IgD-negative memory B cell (primary cell): ENCODE results near the gene CHRND. TPM values are rescaled to one million over a fixed set of nuclear protein-coding genes. Genes with fewer than 3 reads are reported as not detected.

Experiments used
- H3K27ac Mint-ChIP-seq, 3 donors: one replicate each; pipeline ENCODE4 v1.8.0; 2020 to 2022; ENCODE audit warnings: mild to moderate bottlenecking in 3 of 3, mixed read lengths in 3 of 3, moderate library complexity in 1 of 3
- H3K27me3 Mint-ChIP-seq: one replicate; pipeline ENCODE4 v1.8.0; 2021; ENCODE audit warnings: mixed read lengths
- H3K36me3 Mint-ChIP-seq: one replicate; pipeline ENCODE4 v1.8.0; 2020; ENCODE audit warnings: mild to moderate bottlenecking, mixed read lengths
- H3K4me1 Mint-ChIP-seq, 3 donors: one replicate each; pipeline ENCODE4 v1.8.0; 2020 to 2022; ENCODE audit warnings: mixed read lengths in 3 of 3, mild to moderate bottlenecking in 1 of 3
- H3K4me3 Mint-ChIP-seq, 4 donors: one replicate each; pipeline ENCODE4 v1.8.0; 2020 to 2022; ENCODE audit warnings: mild to moderate bottlenecking in 4 of 4, mixed read lengths in 4 of 4, moderate library complexity in 3 of 4
- H3K9me3 Mint-ChIP-seq, 3 donors: one replicate each; pipeline ENCODE4 v1.8.0; 2020 to 2021; ENCODE audit warnings: mixed read lengths in 3 of 3, mild to moderate bottlenecking in 1 of 3
- polyA plus RNA-seq: library from polyadenylated mRNA; unstranded; fragments of 300-500 nt; fragmentation: Illumina TruSeq; gene quantifications from one replicate; pipeline ENCODE4 v1.2.3, GENCODE V29; 2021

The CHRND gene
- polyA plus RNA-seq, 1 donor from 2014 or later: not detected

DNA sequence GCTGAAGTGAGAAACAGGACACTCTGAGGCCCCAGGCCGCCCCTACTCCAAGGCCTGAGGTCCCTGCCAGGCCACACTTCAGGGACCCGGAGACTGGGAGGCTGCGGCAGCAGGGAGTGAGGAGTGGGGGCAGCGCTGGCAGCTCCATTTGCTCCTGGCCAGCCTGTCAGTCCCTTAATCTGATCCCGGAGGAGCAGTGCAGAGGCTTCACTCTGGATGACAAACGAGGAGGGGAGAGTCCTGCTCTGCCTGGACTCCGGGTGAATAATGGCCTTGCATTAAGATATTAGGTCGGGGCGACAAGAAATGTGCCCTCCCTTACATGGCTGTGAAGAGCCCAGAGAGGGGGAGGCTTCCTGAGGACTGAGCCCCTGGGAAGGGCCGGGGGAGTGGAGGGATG is 20.1 kb upstream of the CHRND start:
- no peak overlapping the region for H3K27ac Mint-ChIP-seq
- no peaks in the 10 kb centered on the region for H3K36me3 Mint-ChIP-seq
- H3K4me3 Mint-ChIP-seq: peak overlapping the region in 1 of 4 donors; percentile 70
- peaks cover 0 to 3% (median 3%) of the 10 kb centered on the region in 3 donors for H3K4me1 Mint-ChIP-seq
- no peaks in the 10 kb centered on the region for H3K9me3 Mint-ChIP-seq
- peaks cover 25% of the 10 kb centered on the region for H3K27me3 Mint-ChIP-seq

DNA sequence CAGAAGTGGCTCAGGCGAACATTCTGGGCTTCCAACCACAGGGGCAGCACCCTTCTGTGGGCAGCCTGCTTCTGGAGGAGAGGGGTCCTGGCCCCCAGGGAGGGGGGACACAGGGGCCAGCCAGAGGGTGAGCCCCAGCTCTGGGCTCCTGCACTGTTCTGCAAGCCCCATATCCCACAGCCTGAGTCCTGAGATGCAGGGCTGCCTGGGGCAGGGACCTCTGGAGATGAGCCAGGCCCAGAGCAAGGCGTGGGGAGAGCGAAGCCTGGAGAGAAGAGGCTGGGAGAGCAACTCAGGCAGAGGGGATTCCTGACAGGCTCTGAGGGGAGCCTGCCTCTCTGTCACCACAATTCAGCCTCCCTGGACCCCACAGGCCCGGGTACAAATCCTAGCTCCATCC is 19.3 kb upstream of the CHRND start:
- peaks cover 0 to 3% (median 3%) of the 10 kb centered on the region in 3 donors for H3K4me1 Mint-ChIP-seq
- no peak overlapping the region for H3K27ac Mint-ChIP-seq
- H3K27me3 Mint-ChIP-seq: peaks cover 23% of the 10 kb centered on the region
- no peak overlapping the region for H3K4me3 Mint-ChIP-seq
- H3K36me3 Mint-ChIP-seq: no peaks in the 10 kb centered on the region
- H3K9me3 Mint-ChIP-seq: no peaks in the 10 kb centered on the region

DNA sequence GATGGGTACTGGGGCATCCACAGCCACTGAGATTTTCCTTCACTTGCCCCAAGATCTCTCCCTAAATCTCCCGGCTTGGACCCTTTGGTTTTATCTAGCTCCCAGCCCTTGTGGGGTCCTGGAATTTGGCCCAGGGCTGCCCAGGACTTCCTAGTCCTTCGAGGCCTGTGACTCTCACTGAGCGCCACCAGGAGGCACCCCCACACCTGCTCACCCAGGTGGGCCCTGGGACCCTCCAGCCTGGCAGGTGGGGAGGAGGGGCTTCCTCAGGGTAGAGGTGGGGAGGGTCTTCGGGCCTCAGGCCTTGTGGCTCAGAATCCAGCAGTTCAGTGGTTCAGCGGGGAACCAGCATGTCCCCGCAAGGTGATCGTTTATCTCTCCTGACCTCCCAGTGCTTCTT is 17.7 kb upstream of the CHRND start:
- Mint-ChIP-seq H3K36me3 (no peaks in the 10 kb centered on the region), H3K4me3 (no peak overlapping the region), H3K9me3 (no peaks in the 10 kb centered on the region), H3K27ac (no peak overlapping the region), H3K27me3 (peaks cover 17% of the 10 kb centered on the region), H3K4me1 (peaks cover 0 to 3% (median 3%) of the 10 kb centered on the region in 3 donors)

DNA sequence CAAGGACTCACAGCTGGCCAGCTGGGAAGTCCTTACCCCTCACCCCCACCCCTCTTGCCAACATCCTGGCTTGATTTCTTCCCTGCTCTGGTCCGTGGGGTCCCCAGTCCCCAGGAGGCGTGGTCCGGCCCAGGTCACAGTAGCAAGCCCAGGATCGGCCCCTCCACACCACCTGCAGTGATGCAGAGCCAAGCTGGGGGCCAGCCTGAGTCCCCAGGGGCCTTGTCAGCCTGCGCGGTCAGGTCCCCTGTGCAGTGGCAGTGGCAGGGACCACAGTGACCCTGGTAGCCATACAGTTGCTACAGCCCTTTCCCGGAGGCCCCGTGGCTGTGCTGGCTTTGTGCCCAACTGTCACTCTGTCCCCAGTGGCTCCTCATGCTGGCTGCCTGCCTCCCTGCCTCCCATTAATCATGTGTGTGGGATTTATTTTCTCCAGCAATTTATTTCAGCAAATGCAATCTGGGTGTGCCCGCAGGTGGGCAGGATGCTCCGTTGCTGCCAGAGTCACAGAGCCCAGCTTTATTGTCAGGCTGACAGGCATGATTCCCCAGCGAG is 14.5 kb upstream of the CHRND start:
- no peaks in the 10 kb centered on the region for H3K4me1 Mint-ChIP-seq
- no peaks in the 10 kb centered on the region for H3K36me3 Mint-ChIP-seq
- H3K9me3 Mint-ChIP-seq: no peaks in the 10 kb centered on the region
- H3K27ac Mint-ChIP-seq: no peak overlapping the region
- no peak overlapping the region for H3K4me3 Mint-ChIP-seq
- H3K27me3 Mint-ChIP-seq: peaks cover 1% of the 10 kb centered on the region

DNA sequence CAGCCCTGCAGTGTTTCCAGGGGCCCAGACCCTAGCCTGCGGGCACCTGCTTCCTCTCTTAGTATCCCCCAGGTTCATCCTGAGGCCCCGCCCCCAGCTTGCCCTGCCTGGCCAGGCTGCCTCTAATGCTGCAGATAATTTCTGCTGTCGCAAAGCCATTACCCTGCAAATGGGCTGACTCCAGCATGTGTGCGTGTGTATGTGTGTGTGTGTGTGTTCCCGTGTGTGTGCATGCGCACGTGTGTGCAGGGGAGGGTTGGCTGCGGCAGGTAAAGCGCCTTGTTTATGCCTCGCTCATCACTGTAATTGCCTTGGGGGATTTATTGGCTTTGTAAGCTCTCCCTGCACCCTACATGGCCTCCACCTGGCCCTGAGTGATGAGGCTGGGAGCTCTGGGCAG is 13.4 kb upstream of the CHRND start:
- Mint-ChIP-seq H3K27me3 (peaks cover 2% of the 10 kb centered on the region), H3K4me1 (no peaks in the 10 kb centered on the region), H3K4me3 (no peak overlapping the region), H3K36me3 (no peaks in the 10 kb centered on the region), H3K9me3 (no peaks in the 10 kb centered on the region), H3K27ac (peak overlapping the region in 1 of 3 donors; percentile 71)

DNA sequence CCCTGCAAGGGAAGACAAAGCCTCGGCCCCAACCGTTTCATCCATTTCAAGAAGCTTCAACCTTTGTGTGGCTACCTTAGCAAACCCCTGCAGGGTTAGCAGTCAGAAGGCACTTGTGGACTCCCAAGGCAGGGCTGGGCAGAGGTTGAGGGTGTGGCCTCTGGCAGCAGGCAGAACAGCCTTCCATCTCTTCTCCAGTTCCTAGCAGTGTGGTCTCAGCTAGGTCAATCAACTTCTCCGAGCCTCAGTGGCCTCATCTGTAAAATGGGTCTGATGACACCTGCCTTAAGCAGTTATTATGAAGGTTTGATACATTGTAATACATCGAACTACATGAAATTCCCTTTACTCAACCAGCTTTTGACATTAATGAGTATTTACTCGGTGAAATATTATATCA is 12.6 kb upstream of the CHRND start:
- no peaks in the 10 kb centered on the region for H3K36me3 Mint-ChIP-seq
- no peaks in the 10 kb centered on the region for H3K9me3 Mint-ChIP-seq
- H3K27me3 Mint-ChIP-seq: peaks cover 7% of the 10 kb centered on the region
- H3K4me3 Mint-ChIP-seq: no peak overlapping the region
- no peaks in the 10 kb centered on the region for H3K4me1 Mint-ChIP-seq
- H3K27ac Mint-ChIP-seq: no peak overlapping the region

DNA sequence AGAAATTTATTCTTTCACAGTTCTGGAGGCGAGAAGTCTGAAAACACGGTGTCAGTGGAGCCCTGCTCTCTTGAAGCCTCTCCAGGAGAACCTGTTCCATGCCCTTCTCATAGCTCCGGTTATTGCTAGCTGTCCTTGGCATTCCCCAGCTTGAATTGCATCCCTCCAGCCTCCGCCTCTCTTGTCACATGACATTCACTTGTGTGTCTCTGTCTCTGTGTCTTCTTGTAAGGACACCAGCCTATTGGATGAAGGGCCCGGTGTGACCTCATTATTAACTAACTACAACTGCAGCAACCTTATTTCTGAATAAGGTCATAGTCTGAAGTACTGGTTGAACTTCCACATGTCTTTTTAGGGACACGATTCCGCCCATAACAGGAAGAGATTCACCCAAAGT is 10.3 kb upstream of the CHRND start:
- Mint-ChIP-seq H3K9me3 (no peaks in the 10 kb centered on the region), H3K27me3 (peaks cover 13% of the 10 kb centered on the region), H3K4me1 (no peaks in the 10 kb centered on the region), H3K36me3 (no peaks in the 10 kb centered on the region), H3K27ac (no peak overlapping the region), H3K4me3 (no peak overlapping the region)

DNA sequence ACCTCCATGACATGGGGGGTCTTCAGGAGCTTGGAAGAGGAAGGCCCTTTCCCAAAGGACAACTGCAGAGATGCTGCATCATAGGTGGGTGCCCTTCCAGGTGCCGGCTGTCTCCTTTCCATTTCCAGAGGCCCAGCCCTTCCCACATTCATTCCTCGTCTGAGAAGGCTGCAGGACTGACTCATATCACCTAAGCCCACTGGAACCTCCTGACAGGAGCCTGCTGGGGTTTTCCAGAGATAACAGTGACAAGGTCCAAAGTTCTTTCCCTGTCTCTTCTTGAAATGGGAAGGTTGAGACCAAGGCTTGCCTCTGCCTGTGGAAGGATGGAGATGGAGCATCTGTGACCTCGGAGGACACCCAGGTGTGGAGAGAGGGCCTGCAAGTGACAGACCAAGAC is 9.4 kb upstream of the CHRND start:
- peaks cover 0 to 2% (median 2%) of the 10 kb centered on the region in 3 donors for H3K4me1 Mint-ChIP-seq
- peaks cover 16% of the 10 kb centered on the region for H3K27me3 Mint-ChIP-seq
- no peaks in the 10 kb centered on the region for H3K36me3 Mint-ChIP-seq
- no peaks in the 10 kb centered on the region for H3K9me3 Mint-ChIP-seq
- H3K27ac Mint-ChIP-seq: no peak overlapping the region
- no peak overlapping the region for H3K4me3 Mint-ChIP-seq

DNA sequence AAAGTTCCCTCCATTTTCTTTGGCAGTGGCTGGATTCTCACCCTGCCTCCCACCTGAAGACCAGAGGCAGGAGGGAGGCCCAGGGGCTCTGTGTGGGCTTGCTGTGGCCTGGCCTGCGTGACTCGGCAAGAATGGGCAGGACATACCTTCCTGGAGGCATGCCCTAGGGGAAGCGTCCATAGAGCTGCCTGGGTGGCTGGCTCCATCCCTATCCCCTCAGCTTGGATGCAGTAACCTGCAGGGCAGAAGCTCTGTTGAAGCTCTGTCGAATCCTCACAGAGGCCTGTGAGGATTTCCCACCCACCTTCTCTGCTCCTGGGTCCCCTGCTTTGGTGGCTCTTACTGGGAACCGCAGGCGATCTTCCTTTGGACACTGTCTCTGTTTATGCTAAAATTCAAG is 7.1 kb upstream of the CHRND start:
- Mint-ChIP-seq H3K36me3 (no peaks in the 10 kb centered on the region), H3K4me1 (peaks cover 0 to 4% (median 2%) of the 10 kb centered on the region in 3 donors), H3K9me3 (no peaks in the 10 kb centered on the region), H3K27me3 (peaks cover 22% of the 10 kb centered on the region), H3K4me3 (no peak overlapping the region), H3K27ac (no peak overlapping the region)

DNA sequence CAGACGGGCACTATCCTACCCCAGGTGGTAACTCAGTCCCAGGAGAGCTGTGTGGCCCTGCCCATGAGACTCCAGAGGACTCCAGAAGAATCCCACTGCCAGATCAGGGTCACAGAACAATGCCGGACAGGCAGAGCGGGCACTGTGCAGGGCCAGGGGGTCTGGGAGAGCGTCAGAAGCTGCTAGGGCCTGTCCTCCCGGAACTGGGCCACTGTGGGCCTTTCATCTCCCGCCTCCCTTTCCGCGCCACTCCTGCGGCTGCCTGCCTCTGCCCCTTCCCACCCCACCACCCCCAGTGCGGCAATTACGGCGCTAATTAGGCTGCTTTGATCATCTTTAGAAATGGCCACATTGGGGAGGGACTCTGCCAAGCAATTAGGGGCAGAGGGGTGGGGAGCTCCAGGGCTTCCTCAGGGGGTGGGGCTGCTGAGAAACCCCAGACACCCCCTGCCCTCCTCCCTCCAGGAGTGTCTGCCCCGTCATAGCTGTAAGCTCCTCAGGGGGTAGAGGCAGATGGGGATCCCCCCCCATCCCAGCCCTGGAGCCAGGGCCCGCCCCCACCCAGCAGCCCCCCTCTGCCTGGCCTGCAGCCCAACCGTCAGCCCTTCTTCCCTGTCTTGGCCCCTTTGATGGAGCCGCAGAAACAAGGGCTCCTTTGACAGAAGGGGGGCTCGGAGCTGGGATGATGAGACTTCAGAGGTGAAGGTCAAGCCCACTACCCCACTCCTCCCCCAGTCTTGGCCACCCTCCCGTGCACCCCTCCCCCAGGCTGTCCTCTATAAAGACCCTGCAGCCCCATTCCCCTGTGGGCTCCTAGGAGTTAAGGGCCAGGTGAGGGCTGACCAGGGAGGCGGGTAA is 6.2 kb upstream of the CHRND start, which contains the start of gene PRSS56:
Gene PRSS56, plus strand, starts transcription at position 808 of the 858 bp plus-strand sequence. CDS start 211 bp downstream, outside the sequence.
- H3K27ac Mint-ChIP-seq: no peak within 1 kb of the TSS
- H3K4me1 Mint-ChIP-seq: peaks cover 0 to 7% (median 2%) of the 10 kb centered on the region in 3 donors
- peak within 1 kb of the TSS in 1 of 4 donors; percentile 51 for H3K4me3 Mint-ChIP-seq
- H3K36me3 Mint-ChIP-seq: no peaks in the 10 kb centered on the region
- peaks cover 0 to 2% (median 0%) of the 10 kb centered on the region in 3 donors for H3K9me3 Mint-ChIP-seq
- H3K27me3 Mint-ChIP-seq: peaks cover 29% of the 10 kb centered on the region

DNA sequence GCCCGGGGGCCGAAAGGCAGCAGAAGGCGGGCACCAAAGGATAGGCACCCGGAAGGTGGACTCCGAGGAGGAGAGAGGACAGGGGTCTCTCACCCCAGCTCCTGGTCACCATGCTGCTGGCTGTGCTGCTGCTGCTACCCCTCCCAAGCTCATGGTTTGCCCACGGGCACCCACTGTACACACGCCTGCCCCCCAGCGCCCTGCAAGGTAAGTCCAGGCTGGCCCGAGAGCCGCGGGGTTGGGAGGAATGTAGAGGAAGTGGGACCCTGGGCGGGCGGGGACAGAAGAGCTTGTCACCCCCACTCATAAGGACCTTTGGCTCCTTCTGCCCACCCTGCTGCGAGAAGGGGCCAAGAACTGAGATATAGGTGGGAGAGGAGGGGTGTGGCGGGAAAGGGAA is 5.5 kb upstream of the CHRND start:
- Mint-ChIP-seq H3K36me3 (no peaks in the 10 kb centered on the region), H3K9me3 (peaks cover 0 to 2% (median 0%) of the 10 kb centered on the region in 3 donors), H3K27me3 (peaks cover 29% of the 10 kb centered on the region), H3K4me3 (peak overlapping the region in 1 of 4 donors; percentile 51), H3K27ac (no peak overlapping the region), H3K4me1 (peaks cover 0 to 7% (median 2%) of the 10 kb centered on the region in 3 donors)

DNA sequence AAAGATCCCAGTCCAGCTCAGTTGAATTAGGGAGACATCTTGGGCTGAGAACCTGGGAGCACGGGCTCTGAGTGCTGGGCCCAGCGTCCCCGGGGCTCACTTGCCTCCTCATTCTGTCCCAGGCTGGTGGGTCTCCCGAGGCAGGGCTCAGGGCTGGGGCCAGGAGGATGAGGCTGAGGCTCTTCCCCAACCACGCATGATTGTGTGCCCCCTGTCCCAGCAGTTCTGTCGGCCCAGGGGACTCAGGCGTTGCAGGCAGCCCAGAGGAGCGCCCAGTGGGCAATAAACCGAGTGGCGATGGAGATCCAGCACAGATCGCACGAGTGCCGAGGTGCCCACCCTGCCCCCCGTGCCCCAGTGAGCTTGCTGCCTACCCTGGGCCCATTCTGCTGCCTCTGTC is 4.9 kb upstream of the CHRND start:
- H3K27ac Mint-ChIP-seq: no peak overlapping the region
- no peak overlapping the region for H3K4me3 Mint-ChIP-seq
- H3K27me3 Mint-ChIP-seq: peaks cover 29% of the 10 kb centered on the region
- H3K9me3 Mint-ChIP-seq: peaks cover 0 to 2% (median 0%) of the 10 kb centered on the region in 3 donors
- peaks cover 0 to 7% (median 2%) of the 10 kb centered on the region in 3 donors for H3K4me1 Mint-ChIP-seq
- no peaks in the 10 kb centered on the region for H3K36me3 Mint-ChIP-seq

DNA sequence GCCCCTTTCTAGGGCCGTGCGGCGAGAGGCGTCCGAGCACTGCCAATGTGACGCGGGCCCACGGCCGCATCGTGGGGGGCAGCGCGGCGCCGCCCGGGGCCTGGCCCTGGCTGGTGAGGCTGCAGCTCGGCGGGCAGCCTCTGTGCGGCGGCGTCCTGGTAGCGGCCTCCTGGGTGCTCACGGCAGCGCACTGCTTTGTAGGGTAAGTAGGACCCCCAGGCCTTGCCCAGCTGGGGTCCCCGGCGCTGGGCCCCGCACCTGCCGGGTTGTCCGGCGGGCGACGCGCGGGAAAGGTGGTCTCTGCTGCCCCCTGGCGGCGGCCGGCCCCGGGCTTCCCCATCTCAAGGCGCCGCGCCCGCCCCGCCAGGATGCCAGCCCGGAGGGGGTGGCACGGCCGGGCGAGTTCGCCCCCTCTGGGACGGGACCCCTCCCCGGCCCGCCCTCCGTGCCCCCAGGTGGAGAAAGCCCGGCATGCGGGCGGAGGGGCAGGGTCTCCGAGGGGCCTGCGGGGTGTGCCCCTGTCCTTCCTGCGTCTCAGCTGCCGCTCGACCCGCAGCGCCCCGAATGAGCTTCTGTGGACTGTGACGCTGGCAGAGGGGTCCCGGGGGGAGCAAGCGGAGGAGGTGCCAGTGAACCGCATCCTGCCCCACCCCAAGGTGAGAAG is 3.9 kb upstream of the CHRND start:
- Mint-ChIP-seq H3K27ac (no peak overlapping the region), H3K4me3 (peak overlapping the region in 1 of 4 donors; percentile 73), H3K4me1 (peaks cover 0 to 7% (median 2%) of the 10 kb centered on the region in 3 donors), H3K9me3 (peaks cover 0 to 2% (median 0%) of the 10 kb centered on the region in 3 donors), H3K36me3 (no peaks in the 10 kb centered on the region), H3K27me3 (peaks cover 32% of the 10 kb centered on the region)

DNA sequence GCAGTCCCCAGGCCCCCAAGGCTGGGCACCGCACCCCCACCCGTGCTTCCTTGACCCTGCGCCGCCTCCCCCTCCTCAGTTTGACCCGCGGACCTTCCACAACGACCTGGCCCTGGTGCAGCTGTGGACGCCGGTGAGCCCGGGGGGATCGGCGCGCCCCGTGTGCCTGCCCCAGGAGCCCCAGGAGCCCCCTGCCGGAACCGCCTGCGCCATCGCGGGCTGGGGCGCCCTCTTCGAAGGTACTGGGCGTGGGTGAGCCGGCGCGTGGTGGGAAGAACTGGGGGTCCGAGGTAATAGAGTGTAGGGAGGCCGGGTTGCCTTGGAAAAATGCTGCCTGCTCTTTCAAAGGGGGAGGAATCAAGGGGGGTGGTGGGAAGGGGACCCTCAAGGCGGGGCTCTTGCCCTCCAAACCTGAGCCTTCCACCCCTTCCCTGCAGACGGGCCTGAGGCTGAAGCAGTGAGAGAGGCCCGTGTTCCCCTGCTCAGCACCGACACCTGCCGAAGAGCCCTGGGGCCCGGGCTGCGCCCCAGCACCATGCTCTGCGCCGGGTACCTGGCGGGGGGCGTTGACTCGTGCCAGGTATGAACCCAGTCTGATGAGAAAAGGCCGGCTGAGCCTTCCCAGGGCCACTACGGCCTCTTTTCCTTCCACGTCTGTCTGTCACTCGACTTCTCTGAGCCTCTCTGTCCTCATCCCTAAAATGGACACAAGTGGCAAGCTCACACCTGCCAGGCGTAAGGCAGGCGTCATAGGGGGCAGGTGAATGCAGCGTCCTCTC is 3.1 kb upstream of the CHRND start:
- H3K4me3 Mint-ChIP-seq: peak overlapping the region in 3 of 4 donors; percentile 50 to 86 (median 57)

DNA sequence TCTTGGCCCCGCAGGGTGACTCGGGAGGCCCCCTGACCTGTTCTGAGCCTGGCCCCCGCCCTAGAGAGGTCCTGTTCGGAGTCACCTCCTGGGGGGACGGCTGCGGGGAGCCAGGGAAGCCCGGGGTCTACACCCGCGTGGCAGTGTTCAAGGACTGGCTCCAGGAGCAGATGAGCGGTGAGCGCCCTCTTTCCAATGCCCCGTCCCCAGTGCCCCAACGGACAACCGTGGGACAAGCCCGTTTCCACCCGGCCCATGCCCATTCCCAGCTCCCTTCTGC is 2.6 kb upstream of the CHRND start:
- H3K27ac Mint-ChIP-seq: no peak overlapping the region
- peaks cover 0 to 2% (median 0%) of the 10 kb centered on the region in 3 donors for H3K9me3 Mint-ChIP-seq
- peaks cover 0 to 7% (median 2%) of the 10 kb centered on the region in 3 donors for H3K4me1 Mint-ChIP-seq

More for the DNA sequence above, 3.1 kb upstream of the CHRND start:
- peaks cover 34% of the 10 kb centered on the region for H3K27me3 Mint-ChIP-seq
- H3K4me1 Mint-ChIP-seq: peaks cover 0 to 7% (median 2%) of the 10 kb centered on the region in 3 donors
- H3K36me3 Mint-ChIP-seq: no peaks in the 10 kb centered on the region
- no peak overlapping the region for H3K27ac Mint-ChIP-seq
- H3K9me3 Mint-ChIP-seq: peaks cover 0 to 2% (median 0%) of the 10 kb centered on the region in 3 donors

More for the DNA sequence above, 2.6 kb upstream of the CHRND start:
- H3K36me3 Mint-ChIP-seq: no peaks in the 10 kb centered on the region
- H3K4me3 Mint-ChIP-seq: peak overlapping the region in 3 of 4 donors; percentile 50 to 86 (median 57)
- peaks cover 31% of the 10 kb centered on the region for H3K27me3 Mint-ChIP-seq
